ENCODE data around the gene SLC30A2. TPM values are rescaled to one million over a fixed set of nuclear protein-coding genes. Genes with fewer than 3 reads are reported as not detected.

Gene SLC30A2
- total and polyA plus RNA-seq, 2 of the 13 experiments (the other 11 are each of a cell fraction or from before 2014, with no cell fraction given) = not detected

DNA sequence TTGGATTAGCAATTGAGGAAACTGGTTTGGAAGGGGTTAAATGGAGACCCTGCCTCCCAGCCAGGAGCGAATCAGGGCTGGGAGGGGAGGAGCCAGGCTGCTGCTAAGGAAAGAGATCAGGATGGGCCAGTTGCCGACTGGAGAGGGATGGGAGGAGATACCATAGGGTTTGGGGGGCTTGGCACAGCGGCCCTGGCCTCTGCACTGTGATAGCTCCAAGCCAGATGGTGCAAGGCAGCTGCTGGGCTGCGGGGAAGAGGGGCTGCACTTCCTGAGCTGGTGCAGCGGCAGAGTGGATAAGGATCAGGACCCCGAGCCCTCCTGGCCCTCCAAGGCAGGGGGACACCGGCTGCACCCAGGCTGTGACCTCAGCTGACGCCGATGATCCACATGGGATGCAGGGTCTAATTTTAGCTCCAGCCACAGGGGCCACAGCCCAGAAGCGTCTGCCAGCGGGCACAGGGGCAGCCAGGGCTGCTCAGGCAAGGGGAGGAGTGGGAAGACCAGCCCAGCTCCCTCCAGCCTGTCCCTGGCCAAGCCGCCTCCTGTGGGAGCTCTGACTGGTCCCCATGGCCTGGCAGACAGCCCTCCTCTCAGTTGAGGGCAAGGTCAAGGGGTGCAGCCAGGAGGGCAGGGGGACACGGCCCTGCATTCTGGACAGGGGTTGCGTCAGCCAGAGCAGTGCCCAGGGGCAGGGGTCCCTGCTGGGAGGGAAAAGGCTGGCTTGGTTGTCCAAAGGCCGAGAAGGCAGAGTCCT, 24.1 kb downstream of the SLC30A2 start, which contains the start of gene EXTL1 (continued):
- no peak for TF ChIP-seq KIAA2018 (CRISPR knock-in tag; IDR thresholded peaks at IDR 0.05; ENCODE audit: borderline replicate concordance)
- no peak for TF ChIP-seq CC2D1A (CRISPR knock-in tag; IDR thresholded peaks at IDR 0.05)
- TF ChIP-seq POLR2AphosphoS2 (IDR thresholded peaks at IDR 0.05; ENCODE audit: low read depth, low read length) = no peak
